ENCODE data around the gene TSHZ2. TPM values are rescaled to one million over a fixed set of nuclear protein-coding genes. Genes with fewer than 3 reads are reported as not detected.

The TSHZ2 gene
- total RNA-seq, 1 donor from 2014 or later = 22.9 TPM

DNA sequence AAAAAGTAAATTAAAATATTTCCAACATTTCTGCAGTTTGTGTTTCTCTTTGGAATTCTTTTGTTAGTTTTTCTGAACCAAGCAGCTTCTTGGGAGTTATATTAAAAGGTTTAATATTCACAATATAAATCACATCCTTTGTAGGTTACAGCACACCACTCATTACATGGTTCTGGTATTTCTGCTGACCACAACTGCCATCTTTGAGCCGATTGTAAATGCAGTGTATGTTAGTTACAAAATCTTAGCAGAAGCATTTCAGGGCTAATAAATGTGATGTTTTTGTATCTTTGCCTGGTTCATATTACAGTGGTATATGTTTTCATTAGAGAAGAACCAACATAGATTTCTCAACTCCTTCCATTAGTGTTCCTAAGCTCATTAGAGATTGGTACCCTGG lies 19.1 kb upstream of the TSHZ2 start:
- TF ChIP-seq, protein P1, sequence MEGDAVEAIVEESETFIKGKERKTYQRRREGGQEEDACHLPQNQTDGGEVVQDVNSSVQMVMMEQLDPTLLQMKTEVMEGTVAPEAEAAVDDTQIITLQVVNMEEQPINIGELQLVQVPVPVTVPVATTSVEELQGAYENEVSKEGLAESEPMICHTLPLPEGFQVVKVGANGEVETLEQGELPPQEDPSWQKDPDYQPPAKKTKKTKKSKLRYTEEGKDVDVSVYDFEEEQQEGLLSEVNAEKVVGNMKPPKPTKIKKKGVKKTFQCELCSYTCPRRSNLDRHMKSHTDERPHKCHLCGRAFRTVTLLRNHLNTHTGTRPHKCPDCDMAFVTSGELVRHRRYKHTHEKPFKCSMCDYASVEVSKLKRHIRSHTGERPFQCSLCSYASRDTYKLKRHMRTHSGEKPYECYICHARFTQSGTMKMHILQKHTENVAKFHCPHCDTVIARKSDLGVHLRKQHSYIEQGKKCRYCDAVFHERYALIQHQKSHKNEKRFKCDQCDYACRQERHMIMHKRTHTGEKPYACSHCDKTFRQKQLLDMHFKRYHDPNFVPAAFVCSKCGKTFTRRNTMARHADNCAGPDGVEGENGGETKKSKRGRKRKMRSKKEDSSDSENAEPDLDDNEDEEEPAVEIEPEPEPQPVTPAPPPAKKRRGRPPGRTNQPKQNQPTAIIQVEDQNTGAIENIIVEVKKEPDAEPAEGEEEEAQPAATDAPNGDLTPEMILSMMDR (IDR thresholded peaks at IDR 0.05; ENCODE audit: unreplicated experiment) = no peak
- no peaks in the 10 kb centered on the region for H3K36me3 Mint-ChIP-seq (ENCODE audit: insufficient read depth)
- H3K9me3 Mint-ChIP-seq (ENCODE audit: low read depth) = no peaks in the 10 kb centered on the region
- H3K27ac Mint-ChIP-seq = no peak overlapping the region
- H3K4me3 Mint-ChIP-seq (ENCODE audit: low read depth) = no peak overlapping the region
- H3K4me1 Mint-ChIP-seq (ENCODE audit: low read depth) = no peaks in the 10 kb centered on the region
- no peak for DNase-seq (ENCODE audit: low spot score, unreplicated experiment)
- no peaks in the 10 kb centered on the region for H3K27me3 Mint-ChIP-seq

DNA sequence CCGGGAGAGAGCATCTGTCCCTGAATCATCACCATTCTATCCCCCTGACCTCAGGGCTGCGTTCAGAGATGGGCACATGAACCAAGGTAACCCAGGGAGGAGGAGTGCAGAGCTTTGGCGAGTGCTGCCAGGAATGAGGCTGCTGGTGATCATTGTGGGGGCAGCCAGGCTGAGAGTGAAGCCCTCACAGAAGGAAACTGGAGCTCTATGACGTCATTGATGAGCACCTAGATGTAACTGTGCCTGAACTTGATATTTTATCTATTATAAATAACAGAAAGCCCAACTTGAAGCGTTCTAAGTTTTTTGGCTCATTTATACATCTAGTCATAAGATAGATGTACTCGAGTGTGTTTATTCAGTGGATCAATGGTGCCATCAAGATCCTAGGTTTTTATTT lies 17.3 kb upstream of the TSHZ2 start:
- no peak overlapping the region for H3K4me3 Mint-ChIP-seq (ENCODE audit: low read depth)
- TF ChIP-seq, protein P1 (IDR thresholded peaks at IDR 0.05; ENCODE audit: unreplicated experiment) = no peak
- peaks cover 5% of the 10 kb centered on the region for H3K4me1 Mint-ChIP-seq (ENCODE audit: low read depth)
- H3K27ac Mint-ChIP-seq = no peak overlapping the region
- no peak for DNase-seq (ENCODE audit: low spot score, unreplicated experiment)
- H3K9me3 Mint-ChIP-seq (ENCODE audit: low read depth) = no peaks in the 10 kb centered on the region
- no peaks in the 10 kb centered on the region for H3K27me3 Mint-ChIP-seq
- H3K36me3 Mint-ChIP-seq (ENCODE audit: insufficient read depth) = no peaks in the 10 kb centered on the region

DNA sequence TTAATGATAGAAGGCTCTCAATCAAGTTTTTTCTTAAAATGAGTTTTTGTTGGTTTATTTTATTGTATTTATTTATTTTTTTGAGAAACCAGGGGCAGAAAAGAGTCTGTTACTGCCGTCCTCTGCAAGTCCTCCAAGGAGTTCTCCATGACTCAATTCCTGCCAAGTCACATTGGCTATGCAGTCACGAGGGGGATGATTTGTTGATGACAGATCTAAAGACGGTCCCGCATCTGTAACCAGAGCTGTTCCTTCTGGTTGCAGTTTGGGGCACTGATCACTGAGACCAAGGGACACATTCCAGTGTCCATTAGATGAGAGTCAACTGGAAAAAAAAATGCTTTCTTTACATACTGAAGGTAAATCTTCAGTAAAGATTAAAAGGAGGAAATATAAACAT lies 13.9 kb upstream of the TSHZ2 start:
- Mint-ChIP-seq H3K36me3 (ENCODE audit: insufficient read depth) (no peaks in the 10 kb centered on the region), H3K27me3 (no peaks in the 10 kb centered on the region), H3K27ac (no peak overlapping the region), H3K4me1 (ENCODE audit: low read depth) (peaks cover 5% of the 10 kb centered on the region), H3K9me3 (ENCODE audit: low read depth) (no peaks in the 10 kb centered on the region), H3K4me3 (ENCODE audit: low read depth) (no peak overlapping the region)
- no peak for DNase-seq (ENCODE audit: low spot score, unreplicated experiment)
- TF ChIP-seq, protein P1 (IDR thresholded peaks at IDR 0.05; ENCODE audit: unreplicated experiment) = no peak

GRCh38 chr20:52959125-52959524 lies 13.0 kb upstream of the TSHZ2 start:
- peaks cover 11% of the 10 kb centered on the region for H3K4me1 Mint-ChIP-seq (ENCODE audit: low read depth)
- no peak overlapping the region for H3K4me3 Mint-ChIP-seq (ENCODE audit: low read depth)
- H3K9me3 Mint-ChIP-seq (ENCODE audit: low read depth) = no peaks in the 10 kb centered on the region
- no peaks in the 10 kb centered on the region for H3K36me3 Mint-ChIP-seq (ENCODE audit: insufficient read depth)
- no peak overlapping the region for H3K27ac Mint-ChIP-seq
- no peak for DNase-seq (ENCODE audit: low spot score, unreplicated experiment)
- TF ChIP-seq, protein P1 (IDR thresholded peaks at IDR 0.05; ENCODE audit: unreplicated experiment) = no peak
- no peaks in the 10 kb centered on the region for H3K27me3 Mint-ChIP-seq

DNA sequence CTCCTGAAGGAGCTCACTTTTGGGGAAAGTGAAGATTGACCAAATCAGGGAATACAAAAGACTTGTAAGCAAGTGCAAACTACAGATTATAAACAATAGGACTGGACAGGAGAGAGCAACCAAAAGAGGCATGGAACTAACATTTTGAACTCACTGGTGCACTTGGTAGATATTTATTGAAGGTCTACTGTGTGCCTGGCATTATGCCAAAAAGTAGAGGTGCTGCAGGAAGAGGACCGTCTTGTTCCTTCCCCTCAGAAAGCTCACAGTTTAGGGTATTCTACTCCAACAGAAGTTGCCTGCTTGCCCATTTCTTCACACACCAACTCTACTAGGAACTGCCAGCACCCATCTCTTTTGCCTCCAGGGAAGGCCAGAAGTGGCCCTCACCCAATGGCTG lies 10.0 kb upstream of the TSHZ2 start:
- DNase-seq (ENCODE audit: low spot score, unreplicated experiment) = no peak
- H3K4me1 Mint-ChIP-seq (ENCODE audit: low read depth) = peaks cover 29% of the 10 kb centered on the region
- no peak overlapping the region for H3K4me3 Mint-ChIP-seq (ENCODE audit: low read depth)
- no peaks in the 10 kb centered on the region for H3K27me3 Mint-ChIP-seq
- TF ChIP-seq, protein P1 (IDR thresholded peaks at IDR 0.05; ENCODE audit: unreplicated experiment) = no peak
- H3K9me3 Mint-ChIP-seq (ENCODE audit: low read depth) = no peaks in the 10 kb centered on the region
- H3K27ac Mint-ChIP-seq = no peak overlapping the region
- H3K36me3 Mint-ChIP-seq (ENCODE audit: insufficient read depth) = no peaks in the 10 kb centered on the region

Measured in progenitor cell of endocrine pancreas (in vitro differentiated cells).